GM10266 (cell line): ENCODE results near the gene INS.

ENCODE experiments used
- DNase-seq: peaks from one replicate; pipeline ENCODE4 v3.0.0; 2012; ENCODE audit errors: extremely low spot score
- CTCF ChIP-seq: IDR thresholded peaks from 2 replicates; pipeline ENCODE4 v1.5.1; 2012; ENCODE audit warnings: mild to moderate bottlenecking, low read depth; ENCODE audit not compliant: control insufficient read depth, insufficient read depth; ENCODE audit errors: missing control alignments

INS gene

GRCh38 chr11:2207212-2207611, 46.2 kb upstream of the INS start:
- no peak for TF ChIP-seq CTCF
- DNase-seq, result no peak

GRCh38 chr11:2205981-2206690, 45.1 kb upstream of the INS start:
- no peak for TF ChIP-seq CTCF
- no peak for DNase-seq

DNA sequence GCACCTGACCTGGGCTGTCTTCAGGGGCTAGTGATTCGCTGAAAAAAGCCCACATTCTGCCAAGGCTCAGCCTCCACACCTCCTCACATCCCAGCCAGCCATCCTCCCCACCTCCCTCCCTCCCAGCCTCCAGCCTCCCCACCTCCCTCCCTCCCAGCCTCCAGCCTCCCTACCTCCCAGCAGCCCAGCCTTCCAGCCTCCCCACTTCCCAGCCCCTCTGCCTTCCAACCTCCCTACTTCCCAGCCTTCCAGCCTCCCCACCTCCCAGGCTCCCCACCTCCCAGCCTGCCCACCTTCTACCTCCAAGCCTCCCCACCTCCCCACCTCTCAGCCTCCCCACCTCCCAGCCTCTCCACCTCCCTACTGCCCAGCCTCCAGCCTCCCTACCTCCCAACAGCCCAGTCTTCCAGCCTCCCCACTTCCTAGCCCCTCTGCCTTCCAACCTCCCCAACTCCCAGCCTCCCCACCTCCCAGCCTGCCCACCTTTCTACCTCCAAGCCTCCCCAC, 44.3 kb upstream of the INS start:
- TF ChIP-seq CTCF, result no peak
- DNase-seq, result no peak

DNA sequence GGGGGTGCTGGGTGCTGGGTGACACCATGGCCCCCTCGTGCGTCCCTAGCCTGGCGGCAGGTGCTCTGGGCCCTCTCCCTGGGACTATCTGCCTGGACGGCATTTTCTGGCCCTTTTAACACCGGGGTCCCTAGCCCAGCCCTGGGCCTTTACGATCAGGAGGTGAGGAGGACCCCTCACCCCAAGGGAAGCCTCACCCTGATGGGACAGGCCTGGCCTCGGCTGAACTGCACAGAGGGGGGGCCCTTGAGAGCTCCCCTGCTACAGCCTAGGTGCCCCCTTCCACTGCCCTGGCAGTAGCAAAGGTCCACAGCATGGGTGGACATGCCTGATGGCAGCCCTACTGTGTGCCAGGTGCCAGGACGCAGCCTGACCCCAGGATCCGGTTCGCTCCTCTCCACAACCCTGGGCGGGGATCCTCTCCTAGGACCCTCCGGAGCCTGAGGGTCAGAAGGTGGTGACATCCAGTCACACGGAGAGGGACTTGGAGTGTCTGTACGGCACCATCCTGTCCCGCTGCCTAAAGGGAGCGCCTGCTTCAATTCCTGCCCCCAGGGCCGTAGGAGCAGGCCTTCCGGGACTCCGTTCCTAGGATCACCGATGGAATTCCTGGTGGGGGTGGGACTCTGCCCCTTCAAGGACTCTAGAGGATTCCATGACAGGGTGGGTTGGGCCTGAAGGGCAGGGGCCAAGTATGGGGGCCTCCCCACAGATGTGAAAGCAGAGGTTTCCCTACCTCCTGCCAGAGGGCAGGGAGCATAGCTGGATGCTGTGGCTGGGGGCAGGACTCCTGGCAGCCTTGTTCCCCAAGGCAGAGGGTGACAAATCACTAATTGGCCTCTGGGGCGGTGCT, 43.6 kb upstream of the INS start:
- TF ChIP-seq CTCF, result no peak
- no peak for DNase-seq

DNA sequence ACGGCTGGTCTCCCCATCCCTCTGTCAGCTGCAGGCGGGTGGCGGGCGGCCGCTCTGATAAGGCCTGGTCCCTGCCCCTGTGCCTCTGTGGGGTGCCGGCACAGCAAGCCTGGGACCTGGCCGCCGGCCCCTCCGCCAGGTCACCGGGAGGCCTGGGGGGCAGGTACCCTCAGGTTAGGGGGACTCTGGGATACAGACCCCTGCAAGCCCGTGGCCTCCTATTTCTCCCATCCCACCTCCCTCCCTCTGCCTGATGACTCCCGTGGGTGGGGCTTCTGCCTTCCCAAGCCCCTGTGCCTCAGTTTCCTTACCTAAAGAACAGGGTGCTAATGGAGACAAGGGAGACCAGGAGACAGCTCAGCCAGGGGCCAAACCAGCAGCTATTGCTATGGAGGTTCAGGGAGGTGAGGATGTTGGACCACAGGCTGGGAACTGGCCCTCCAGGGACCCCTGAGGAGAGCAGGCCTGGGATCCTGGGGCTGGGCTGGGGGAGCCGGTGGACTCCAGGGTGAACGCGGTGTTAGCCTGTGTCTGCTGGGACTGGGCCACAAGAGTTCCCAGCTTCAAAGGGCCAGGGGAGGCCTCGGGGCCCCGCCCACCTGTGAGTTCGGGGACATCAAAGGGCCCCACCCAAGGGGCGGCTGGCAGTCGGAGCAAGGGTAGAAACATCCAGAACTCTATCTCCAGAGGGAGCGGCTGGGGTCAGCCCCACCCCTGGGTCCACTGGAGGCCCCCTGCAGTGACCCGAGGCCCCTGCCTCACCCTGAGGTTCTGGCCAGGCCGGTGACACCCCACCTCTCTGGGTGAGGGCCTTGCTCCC, 42.6 kb upstream of the INS start:
- TF ChIP-seq CTCF, result no peak
- no peak for DNase-seq

- no peak for TF ChIP-seq CTCF
- no peak for DNase-seq
Measured at GRCh38 chr11:2202900-2203439, 42.0 kb upstream of the INS start.
